ENCODE data around the gene MKI67.

MKI67 gene

DNA sequence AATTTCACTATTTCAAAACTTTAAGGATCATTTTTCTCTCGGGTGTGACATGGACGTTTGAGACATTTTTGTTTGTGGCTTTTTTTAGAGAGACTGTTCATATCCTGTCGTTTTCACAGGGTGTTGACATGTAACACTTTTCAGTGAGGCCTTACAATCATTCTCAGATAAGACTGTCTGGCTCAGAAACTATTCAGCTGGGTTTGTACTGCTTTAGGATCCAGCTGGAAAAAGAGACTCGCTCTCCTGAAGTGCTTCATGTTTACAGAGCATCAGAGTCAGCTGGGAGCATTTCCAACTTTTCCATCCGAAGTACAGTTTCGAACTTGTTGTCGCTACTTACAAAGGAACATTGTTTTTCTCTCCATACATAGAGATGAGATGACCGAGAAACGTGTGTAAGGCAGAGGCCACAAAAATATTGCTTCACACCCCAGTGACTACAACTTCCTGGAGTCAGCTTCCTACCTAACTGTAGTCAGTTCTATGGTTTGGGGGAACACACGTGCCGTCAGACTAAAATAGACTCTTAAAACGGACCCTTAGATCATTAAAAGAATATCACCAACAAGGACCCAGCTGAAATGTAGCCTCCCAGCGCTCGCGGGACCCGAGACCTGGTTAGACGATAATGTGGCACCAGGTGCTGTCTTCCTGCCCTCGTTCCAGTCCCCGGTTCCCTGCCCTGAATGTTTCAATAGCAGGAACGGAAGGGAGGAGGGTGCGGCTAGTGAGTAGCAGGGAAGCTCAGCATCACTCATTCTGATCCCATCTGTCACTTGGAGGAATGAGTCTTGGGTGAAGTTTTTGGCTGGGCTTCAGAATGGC lies 78.0 kb downstream of the MKI67 start:
- no peak for DNase-seq

DNA sequence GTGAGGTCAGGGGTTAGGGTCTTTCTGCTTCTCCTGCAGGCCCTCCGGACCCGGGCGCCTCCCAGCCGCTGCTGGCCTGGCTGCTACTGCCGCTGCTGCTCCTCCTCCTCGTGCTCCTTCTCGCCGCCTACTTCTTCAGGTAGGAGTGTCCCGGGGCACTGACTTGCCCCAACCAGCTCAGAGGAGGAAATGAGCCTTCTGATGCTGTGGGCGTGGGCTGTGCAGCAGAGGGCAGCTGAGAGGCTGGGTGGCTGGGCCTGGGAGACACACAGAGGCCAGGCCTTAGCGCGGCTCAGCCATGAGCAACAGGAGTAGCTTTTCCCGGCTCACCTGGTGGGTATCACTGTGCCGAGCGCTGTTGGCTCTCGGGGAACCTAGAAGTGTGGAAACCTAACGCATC lies 78.9 kb downstream of the MKI67 start:
- DNase-seq, result peak; percentile 81

DNA sequence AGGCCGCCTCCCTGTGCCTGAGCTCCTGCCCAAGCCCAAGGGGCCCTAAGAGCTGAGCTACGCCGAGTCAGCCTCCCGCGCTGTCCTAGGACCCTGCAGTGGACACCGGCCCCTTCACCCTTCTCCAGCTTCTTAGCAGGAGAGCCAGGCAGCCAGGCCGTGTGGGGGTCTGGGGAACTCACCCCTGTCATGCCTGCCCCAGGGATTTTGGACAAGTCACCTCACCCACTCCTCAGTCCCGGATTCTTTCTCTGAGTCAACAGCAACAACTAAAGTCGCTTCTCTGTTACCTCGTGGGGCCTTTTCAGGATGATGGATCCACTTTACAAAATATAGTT lies 79.3 kb downstream of the MKI67 start:
- no peak for DNase-seq

All from activated CD4-positive, CD25-positive, alpha-beta regulatory T cell treated with anti-CD3 and anti-CD28 coated beads, Interleukin-2, amount 50 U/mL, for 72 hours (primary cell).